ENCODE measurements around the gene ARR3.

DNA sequence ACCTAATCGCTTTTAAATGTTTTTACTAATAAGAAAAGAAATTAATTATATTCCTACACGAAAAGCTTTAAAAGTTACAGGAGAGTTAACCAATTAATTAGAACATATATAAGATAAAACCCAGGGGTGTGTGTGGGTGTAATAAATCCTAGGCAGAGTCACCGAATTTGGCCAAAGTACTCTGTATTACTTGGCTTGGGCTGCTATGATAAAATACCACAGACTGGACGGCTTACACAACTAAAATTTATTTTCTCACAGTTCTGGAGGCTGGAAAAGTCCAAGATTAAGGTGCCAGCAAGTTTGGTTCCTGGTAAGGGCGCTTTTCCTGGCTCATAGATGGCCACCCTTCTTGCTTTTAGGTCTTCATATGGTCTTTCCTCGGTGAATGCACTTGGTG lies 23.3 kb upstream of the ARR3 start:
- TF ChIP-seq CTCF (optimal IDR thresholded peaks at IDR 0.05 in 1 of 3, IDR thresholded peaks at IDR 0.05 in 1 of 3, conservative IDR thresholded peaks at IDR 0.05 in 1 of 3; ENCODE audit: extremely low read depth in 1 of 3, insufficient read depth in 2 of 3, low read length in 3 of 3) (no peak), EZH2 (IDR thresholded peaks at IDR 0.05; ENCODE audit: low read length) (no peak)
